Naive B cell (primary cell): ENCODE measurements around the gene MYL5. TPM values are rescaled to one million over a fixed set of nuclear protein-coding genes. Genes with fewer than 3 reads are reported as not detected.
A peak's percentile ranks its signal among the peaks of the same experiment; 100 is the strongest.

Source experiments
- ATAC-seq, 2 donors: fragments of 150-1000 bp; cut with Tn5 transposase; 2 replicates each; pipeline ENCODE4 v1.10.0; 2021; ENCODE audit warnings: low read depth in 2 of 2, mild to moderate bottlenecking in 2 of 2, moderate library complexity in 2 of 2
- DNase-seq: peaks from one replicate; pipeline ENCODE4 v3.0.0; 2022
- H3K27ac Mint-ChIP-seq, 6 donors: one replicate each; pipeline ENCODE4 v1.8.0; 2020 to 2022; ENCODE audit warnings: mild to moderate bottlenecking in 6 of 6, mixed read lengths in 6 of 6, moderate library complexity in 5 of 6, inconsistent platforms in 2 of 6
- H3K27me3 Mint-ChIP-seq, 3 donors: one replicate each; pipeline ENCODE4 v1.8.0; 2021 to 2022; ENCODE audit warnings: mixed read lengths in 3 of 3, mild to moderate bottlenecking in 1 of 3
- H3K36me3 Mint-ChIP-seq, 2 donors: one replicate each; pipeline ENCODE4 v1.8.0; 2020 to 2022; ENCODE audit warnings: mixed read lengths in 2 of 2, inconsistent platforms in 1 of 2, mild to moderate bottlenecking in 1 of 2
- H3K4me1 Mint-ChIP-seq, 3 donors: one replicate each; pipeline ENCODE4 v1.8.0; 2020 to 2022; ENCODE audit warnings: mixed read lengths in 3 of 3, inconsistent platforms in 1 of 3, mild to moderate bottlenecking in 1 of 3, moderate library complexity in 1 of 3
- H3K4me3 Mint-ChIP-seq, 8 donors: one replicate each; pipeline ENCODE4 v1.8.0; 2020 to 2022; ENCODE audit warnings: mild to moderate bottlenecking in 8 of 8, mixed read lengths in 8 of 8, moderate library complexity in 8 of 8, inconsistent platforms in 2 of 8
- H3K9me3 Mint-ChIP-seq, 7 donors: one replicate each; pipeline ENCODE4 v1.8.0; 2020 to 2022; ENCODE audit warnings: mixed read lengths in 7 of 7, mild to moderate bottlenecking in 5 of 7, inconsistent platforms in 2 of 7, moderate library complexity in 1 of 7
- polyA plus RNA-seq, 6 donors: library from polyadenylated mRNA; unstranded; fragments of 300-500 nt; fragmentation: Illumina TruSeq; gene quantifications; one replicate each; pipeline ENCODE4 v1.2.3, GENCODE V29; 2021; ENCODE audit warnings: low read depth in 6 of 6

MYL5 gene
- polyA plus RNA-seq, 6 donors from 2014 or later = 7.3 to 13.4 (median 11.8) TPM

GRCh38 chr4:675980-676870, 1.9 kb downstream of the MYL5 start:
- Mint-ChIP-seq H3K27me3 (peaks cover 0 to 8% (median 0%) of the 10 kb centered on the region in 3 donors), H3K27ac (peak overlapping the region in 5 of 6 donors; percentile 28 to 88 (median 57)), H3K4me3 (peak overlapping the region in 6 of 8 donors; percentile 56 to 95 (median 88)), H3K4me1 (peaks cover 14 to 18% (median 17%) of the 10 kb centered on the region in 3 donors), H3K9me3 (no peaks in the 10 kb centered on the region), H3K36me3 (no peaks in the 10 kb centered on the region)
- ATAC-seq (peak in 1 of 2 donors; percentile 9), DNase-seq (no peak)

DNA sequence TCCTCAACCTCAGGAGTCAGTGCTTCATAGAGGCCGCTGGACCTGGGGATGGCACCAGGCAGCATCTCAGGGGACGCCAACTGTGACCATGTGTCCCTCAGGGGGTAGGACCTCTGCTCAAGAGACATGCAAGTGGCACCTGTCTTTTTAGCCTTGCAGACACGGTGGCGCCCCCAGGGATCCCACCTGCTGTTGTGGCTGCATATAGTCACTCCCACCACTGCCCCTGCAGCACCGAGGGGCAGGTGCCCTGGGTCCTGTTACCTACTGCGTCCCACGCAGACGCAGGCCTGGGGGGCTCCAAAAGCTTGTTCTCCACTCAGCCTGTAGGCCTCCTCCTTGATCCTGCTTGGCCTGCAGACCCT, 2.5 kb downstream of the MYL5 start:
- DNase-seq = no peak

GRCh38 chr4:677431-678293, 3.3 kb downstream of the MYL5 start:
- H3K4me3 Mint-ChIP-seq = peak overlapping the region in 3 of 8 donors; percentile 22 to 95 (median 48)
- peaks cover 0 to 8% (median 0%) of the 10 kb centered on the region in 3 donors for H3K27me3 Mint-ChIP-seq

More for the DNA sequence above, 2.5 kb downstream of the MYL5 start:
- no peaks in the 10 kb centered on the region for H3K9me3 Mint-ChIP-seq
- H3K27ac Mint-ChIP-seq = peak overlapping the region in 3 of 6 donors; percentile 49 to 83 (median 57)
- H3K4me1 Mint-ChIP-seq = peaks cover 14 to 18% (median 17%) of the 10 kb centered on the region in 3 donors
- peaks cover 0 to 8% (median 0%) of the 10 kb centered on the region in 3 donors for H3K27me3 Mint-ChIP-seq
- no peaks in the 10 kb centered on the region for H3K36me3 Mint-ChIP-seq
- peak overlapping the region in 6 of 8 donors; percentile 19 to 95 (median 64) for H3K4me3 Mint-ChIP-seq
- ATAC-seq = no peak

DNA sequence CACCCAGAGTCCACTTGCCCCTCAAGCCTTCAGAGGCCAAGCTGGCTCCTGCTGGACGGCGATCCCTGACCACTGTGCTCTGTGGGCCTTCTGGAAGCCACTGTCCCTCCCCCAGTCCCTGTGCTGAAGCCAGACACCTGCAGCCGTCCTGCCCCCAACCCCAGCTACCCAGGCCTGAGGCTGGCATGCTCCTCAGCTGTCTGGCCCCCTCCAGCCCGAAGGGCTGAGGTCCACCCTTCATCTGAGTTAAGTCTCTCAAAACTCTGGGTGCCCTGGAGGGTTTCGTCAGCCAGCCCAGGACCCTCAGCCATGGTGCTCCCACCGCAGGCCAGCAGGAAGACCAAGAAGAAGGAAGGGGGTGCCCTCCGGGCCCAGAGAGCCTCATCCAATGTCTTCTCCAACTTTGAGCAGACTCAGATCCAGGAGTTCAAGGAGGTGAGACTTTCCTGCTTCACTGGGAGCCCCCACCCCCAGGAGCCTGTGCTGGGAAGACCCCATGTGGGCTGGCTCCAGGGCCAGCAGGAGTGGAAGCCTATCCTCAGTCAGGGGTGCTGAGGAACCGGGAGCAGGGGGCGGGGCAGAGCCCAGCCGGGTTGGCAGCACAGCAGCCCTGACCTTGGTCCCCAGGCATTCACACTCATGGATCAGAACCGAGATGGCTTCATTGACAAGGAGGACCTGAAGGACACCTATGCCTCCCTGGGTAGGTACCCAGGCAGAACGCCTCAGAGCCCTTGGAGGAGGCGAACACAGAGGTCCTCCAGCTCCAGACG, 4.2 kb downstream of the MYL5 start:
- Mint-ChIP-seq H3K27ac (no peak overlapping the region), H3K36me3 (no peaks in the 10 kb centered on the region), H3K9me3 (no peaks in the 10 kb centered on the region), H3K27me3 (peaks cover 0 to 8% (median 0%) of the 10 kb centered on the region in 3 donors), H3K4me1 (peaks cover 10 to 13% (median 12%) of the 10 kb centered on the region in 3 donors), H3K4me3 (peak overlapping the region in 1 of 8 donors; percentile 22)
- ATAC-seq (no peak), DNase-seq (no peak)

More at GRCh38 chr4:677431-678293, 3.3 kb downstream of the MYL5 start:
- Mint-ChIP-seq H3K4me1 (peaks cover 14 to 18% (median 17%) of the 10 kb centered on the region in 3 donors), H3K9me3 (no peaks in the 10 kb centered on the region), H3K27ac (peak overlapping the region in 2 of 6 donors; percentile 49 to 81), H3K36me3 (no peaks in the 10 kb centered on the region)
- ATAC-seq (no peak), DNase-seq (no peak)

DNA sequence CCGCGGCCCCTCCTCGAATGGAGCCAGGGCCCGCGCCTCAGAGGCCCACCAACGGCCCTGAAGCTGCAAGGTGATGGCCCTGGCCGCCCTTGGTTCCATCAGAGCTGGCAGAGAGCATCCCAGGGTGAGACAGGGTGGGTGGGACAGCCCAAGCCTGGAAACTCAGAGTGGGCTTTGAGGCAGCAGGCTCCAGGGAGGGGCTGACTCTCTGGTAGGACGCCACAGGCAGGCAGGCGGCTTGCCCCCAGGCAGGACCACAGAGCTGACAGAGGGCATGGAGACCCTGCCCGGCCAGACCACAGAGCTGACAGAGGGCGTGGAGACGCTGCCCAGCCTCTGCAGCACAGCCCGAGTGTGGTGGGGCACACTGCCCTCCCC, 4.8 kb downstream of the MYL5 start:
- H3K4me3 Mint-ChIP-seq = no peak overlapping the region
- no peaks in the 10 kb centered on the region for H3K9me3 Mint-ChIP-seq
- peaks cover 10 to 13% (median 12%) of the 10 kb centered on the region in 3 donors for H3K4me1 Mint-ChIP-seq
- no peak overlapping the region for H3K27ac Mint-ChIP-seq
- ATAC-seq = no peak
- H3K36me3 Mint-ChIP-seq = no peaks in the 10 kb centered on the region
- H3K27me3 Mint-ChIP-seq = peaks cover 0 to 8% (median 0%) of the 10 kb centered on the region in 3 donors
- no peak for DNase-seq

DNA sequence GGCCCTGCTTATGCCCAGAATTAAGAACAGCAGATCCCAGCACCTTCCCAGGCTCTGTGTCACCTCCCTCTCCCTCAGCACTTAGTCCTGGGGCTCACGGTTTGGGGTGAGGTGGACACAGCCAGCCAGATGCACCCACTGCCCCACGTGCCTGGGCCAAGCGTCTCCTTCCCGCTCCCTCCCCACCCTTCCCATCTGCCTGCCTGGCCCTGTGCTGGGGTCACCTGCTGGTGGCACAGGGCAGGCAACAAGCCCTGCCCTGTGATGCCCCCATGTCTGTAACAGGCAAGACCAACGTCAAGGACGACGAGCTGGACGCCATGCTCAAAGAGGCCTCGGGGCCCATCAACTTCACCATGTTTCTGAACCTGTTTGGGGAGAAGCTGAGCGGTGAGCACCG, 5.3 kb downstream of the MYL5 start:
- peaks cover 0 to 8% (median 0%) of the 10 kb centered on the region in 3 donors for H3K27me3 Mint-ChIP-seq
- H3K27ac Mint-ChIP-seq = peak overlapping the region in 1 of 6 donors; percentile 42
- no peaks in the 10 kb centered on the region for H3K9me3 Mint-ChIP-seq
- ATAC-seq (no peak), DNase-seq (no peak)
- peak overlapping the region in 3 of 8 donors; percentile 37 to 70 (median 44) for H3K4me3 Mint-ChIP-seq
- H3K4me1 Mint-ChIP-seq = peaks cover 10 to 12% (median 12%) of the 10 kb centered on the region in 3 donors
- no peaks in the 10 kb centered on the region for H3K36me3 Mint-ChIP-seq

DNA sequence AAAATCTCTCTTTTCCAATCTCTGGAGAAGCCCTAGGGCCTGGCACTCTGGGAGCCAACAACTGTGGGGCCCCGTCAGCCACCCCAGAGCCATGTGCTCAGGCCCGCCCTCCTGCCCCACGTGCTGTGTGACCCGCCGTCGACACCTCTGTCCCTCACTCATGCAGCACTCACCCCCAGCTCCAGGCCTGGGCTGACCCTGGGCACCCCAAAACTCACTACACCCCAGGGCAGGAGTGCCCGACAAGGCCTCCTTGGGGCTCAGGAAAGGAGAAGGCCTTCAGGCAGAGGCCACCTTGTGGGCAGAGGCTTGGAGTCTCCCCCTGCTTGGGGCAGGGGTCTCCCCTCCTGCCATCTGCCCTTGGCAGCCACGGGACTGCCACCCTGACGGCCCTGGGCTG, 5.7 kb downstream of the MYL5 start:
- H3K36me3 Mint-ChIP-seq = no peaks in the 10 kb centered on the region
- DNase-seq = no peak
- peaks cover 0 to 10% (median 0%) of the 10 kb centered on the region in 3 donors for H3K27me3 Mint-ChIP-seq
- H3K4me1 Mint-ChIP-seq = peaks cover 10 to 12% (median 10%) of the 10 kb centered on the region in 3 donors
- H3K9me3 Mint-ChIP-seq = no peaks in the 10 kb centered on the region
- peak overlapping the region in 2 of 6 donors; percentile 42 to 84 for H3K27ac Mint-ChIP-seq
- no peak for ATAC-seq
- peak overlapping the region in 6 of 8 donors; percentile 36 to 83 (median 70) for H3K4me3 Mint-ChIP-seq

GRCh38 chr4:680551-680927, 6.2 kb downstream of the MYL5 start:
- Mint-ChIP-seq H3K36me3 (no peaks in the 10 kb centered on the region), H3K4me1 (peaks cover 5 to 10% (median 8%) of the 10 kb centered on the region in 3 donors), H3K27me3 (peaks cover 0 to 14% (median 0%) of the 10 kb centered on the region in 3 donors), H3K4me3 (peak overlapping the region; percentile 47 to 83 (median 70)), H3K27ac (peak overlapping the region in 3 of 6 donors; percentile 39 to 80 (median 42)), H3K9me3 (no peaks in the 10 kb centered on the region)
- ATAC-seq = peak; percentile 11 to 18
- DNase-seq = no peak

DNA sequence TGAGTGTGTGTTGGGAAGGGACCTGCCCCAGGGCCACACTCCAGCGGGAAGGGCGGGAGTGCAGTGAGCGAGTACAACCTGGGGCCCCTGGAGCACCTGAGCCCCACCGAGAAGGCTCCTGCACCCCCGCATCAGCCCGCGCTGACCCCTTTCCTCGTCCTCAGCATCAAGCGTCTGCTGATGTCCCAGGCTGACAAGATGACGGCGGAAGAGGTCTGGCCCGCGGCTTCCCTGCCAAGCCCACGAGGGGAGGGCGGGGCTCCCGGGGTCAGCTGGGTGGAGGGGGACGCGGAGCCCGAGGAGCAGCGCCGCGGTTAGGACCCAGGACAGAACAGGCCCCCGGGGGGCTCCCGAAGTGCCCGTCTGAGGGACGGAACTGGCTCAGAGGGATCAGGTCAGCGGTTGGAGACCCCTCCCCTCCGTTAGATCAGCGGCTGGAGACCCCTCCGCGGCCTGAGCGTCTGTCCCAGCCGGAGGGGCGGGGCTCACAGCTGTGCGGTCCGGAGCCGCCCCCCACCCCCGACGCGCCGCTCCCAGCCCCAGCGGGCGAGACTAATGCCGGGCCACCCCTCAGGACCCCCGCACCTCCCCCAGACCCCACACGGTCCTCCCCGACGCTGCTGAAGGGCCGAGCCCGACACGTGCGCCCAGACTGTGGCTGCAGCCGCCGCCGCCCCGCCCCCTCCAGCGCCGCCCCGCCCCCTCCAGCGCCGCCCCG, 6.7 kb downstream of the MYL5 start:
- Mint-ChIP-seq H3K27me3 (peaks cover 0 to 14% (median 0%) of the 10 kb centered on the region in 3 donors), H3K27ac (peak overlapping the region in 3 of 6 donors; percentile 11 to 80 (median 39)), H3K4me3 (peak overlapping the region; percentile 47 to 83 (median 70)), H3K4me1 (peaks cover 4 to 8% (median 5%) of the 10 kb centered on the region in 3 donors), H3K9me3 (no peaks in the 10 kb centered on the region), H3K36me3 (no peaks in the 10 kb centered on the region)
- DNase-seq (peak; percentile 49), ATAC-seq (peak; percentile 58 to 60)

GRCh38 chr4:681736-682451, 7.6 kb downstream of the MYL5 start:
- Mint-ChIP-seq H3K4me1 (peaks cover 0 to 8% (median 2%) of the 10 kb centered on the region in 3 donors), H3K4me3 (peak overlapping the region in 2 of 8 donors; percentile 56 to 69), H3K27ac (no peak overlapping the region), H3K9me3 (no peaks in the 10 kb centered on the region), H3K36me3 (no peaks in the 10 kb centered on the region), H3K27me3 (peaks cover 0 to 14% (median 0%) of the 10 kb centered on the region in 3 donors)
- no peak for DNase-seq
- peak; percentile 10 to 42 for ATAC-seq

DNA sequence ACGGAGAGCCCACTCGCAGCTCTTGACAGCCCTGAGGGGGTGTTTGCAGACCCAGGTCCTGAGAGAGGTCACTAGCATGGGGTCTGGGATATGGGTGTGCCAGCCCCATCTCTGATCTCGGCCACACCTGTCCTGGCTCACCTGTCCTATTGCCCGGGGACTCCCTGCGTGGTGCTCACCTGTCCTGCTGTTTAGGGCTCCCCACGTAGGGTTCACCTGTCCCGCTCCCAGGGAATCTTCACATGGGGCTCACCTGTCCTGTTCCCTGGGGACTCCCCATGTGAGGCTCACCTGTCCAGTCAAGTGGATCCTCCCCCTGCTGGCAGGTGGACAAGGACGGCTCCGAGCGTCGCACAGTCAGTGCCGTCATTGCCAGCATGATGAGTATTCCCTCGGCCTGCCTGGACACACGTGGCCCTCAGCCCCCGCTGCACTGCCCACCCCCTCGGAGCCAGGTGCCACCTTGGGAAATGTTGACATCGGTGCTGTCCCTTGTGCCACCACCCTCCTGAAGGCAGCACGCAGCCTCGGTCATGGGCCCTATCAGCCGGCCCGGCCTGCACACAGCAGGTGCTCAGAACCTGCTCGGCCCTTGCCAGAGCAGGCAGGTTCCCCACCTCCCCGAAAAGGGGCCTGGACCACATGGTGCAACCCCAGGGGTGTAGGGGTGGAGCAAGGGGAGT, 8.3 kb downstream of the MYL5 start:
- Mint-ChIP-seq H3K27me3 (peaks cover 0 to 19% (median 4%) of the 10 kb centered on the region in 3 donors), H3K27ac (peak overlapping the region in 1 of 6 donors; percentile 71), H3K4me3 (peak overlapping the region in 7 of 8 donors; percentile 15 to 81 (median 38)), H3K4me1 (peaks cover 1 to 10% (median 3%) of the 10 kb centered on the region in 3 donors), H3K36me3 (no peaks in the 10 kb centered on the region), H3K9me3 (no peaks in the 10 kb centered on the region)
- DNase-seq (no peak), ATAC-seq (no peak)
